Caco-2 (cell line): ENCODE results near the gene SYNGR1. TPM values are rescaled to one million over a fixed set of nuclear protein-coding genes. Genes with fewer than 3 reads are reported as not detected.
A peak's percentile ranks its signal among the peaks of the same experiment; 100 is the strongest.

ENCODE experiments used
- Bru-seq: library from RNA; stranded (reverse); fragments of 400-500 nt; gene quantifications from one replicate; lab custom pipeline; 2021; lab: Mats Ljungman, UMichigan
- BruChase-seq, 2 experiments: library from RNA; stranded (reverse); fragments of 400-500 nt; gene quantifications; one replicate each; lab custom pipeline; 2021; lab: Mats Ljungman, UMichigan
- BruUV-seq: library from RNA; stranded (reverse); fragments of 400-500 nt; replicated peaks from 2 replicates; lab custom pipeline; 2021; lab: Mats Ljungman, UMichigan
- CTCF ChIA-PET: fragments of 300-600 bp; sonication (Branson Sonifier 250); formaldehyde crosslinking; loops from one replicate; lab custom pipeline; 2022; ENCODE audit warnings: antibody characterized with exemption; lab: Charles Lee
- POLR2A ChIA-PET: fragments of 300-600 bp; sonication (Branson Sonifier 250); formaldehyde crosslinking; loops from one replicate; lab custom pipeline; 2022; ENCODE audit warnings: antibody characterized with exemption; lab: Charles Lee
- DNase-seq, 2 experiments: peaks; one replicate each; pipeline versions ENCODE4 v3.0.0 to v3.0.0-alpha.2; 2020 to 2022
- H3K27me3 ChIP-seq: replicated peaks from 2 replicates; pipeline ENCODE4 v1.6.0; 2011; ENCODE audit warnings: low read length; ENCODE audit not compliant: control insufficient read depth, insufficient read depth
- H3K36me3 ChIP-seq: 2 replicates; pipeline ENCODE4 v1.5.1; 2011; ENCODE audit warnings: low read length; ENCODE audit not compliant: control insufficient read depth, insufficient read depth
- H3K4me1 ChIP-seq: fragments of 250-450 bp; sonication (Bioruptor Pico); 2 replicates; pipeline ENCODE4 v1.5.1; 2020; ENCODE audit warnings: mild to moderate bottlenecking
- H3K4me3 ChIP-seq: 2 replicates; pipeline ENCODE4 v1.5.1; 2011; ENCODE audit warnings: low read depth, mild to moderate bottlenecking, control low read depth, low read length
- H3K9me3 ChIP-seq: fragments of 250-450 bp; sonication (Bioruptor Pico); 2 replicates; pipeline ENCODE4 v1.5.1; 2020; ENCODE audit warnings: mild to moderate bottlenecking, moderate library complexity
- H3K27ac Mint-ChIP-seq: one replicate; pipeline ENCODE4 v1.8.0; 2022; ENCODE audit warnings: mixed read lengths; ENCODE audit not compliant: unreplicated experiment
- H3K27me3 Mint-ChIP-seq: one replicate; pipeline ENCODE4 v1.8.0; 2022; ENCODE audit warnings: mixed read lengths; ENCODE audit not compliant: insufficient read depth, unreplicated experiment
- H3K36me3 Mint-ChIP-seq: one replicate; pipeline ENCODE4 v1.8.0; 2022; ENCODE audit warnings: mild to moderate bottlenecking, mixed read lengths; ENCODE audit not compliant: insufficient read depth, unreplicated experiment
- H3K4me1 Mint-ChIP-seq: one replicate; pipeline ENCODE4 v1.8.0; 2022; ENCODE audit warnings: low read depth, mixed read lengths; ENCODE audit not compliant: unreplicated experiment
- H3K4me3 Mint-ChIP-seq: one replicate; pipeline ENCODE4 v1.8.0; 2022; ENCODE audit warnings: mild to moderate bottlenecking, moderate library complexity, mixed read lengths; ENCODE audit not compliant: unreplicated experiment
- H3K9me3 Mint-ChIP-seq: one replicate; pipeline ENCODE4 v1.8.0; 2022; ENCODE audit warnings: mixed read lengths; ENCODE audit not compliant: unreplicated experiment
- CTCF ChIP-seq, 2 experiments: fragments of 200-600 bp in 1 of 2; IDR thresholded peaks; 1 replicate in 1 of 2; 2 replicates in 1 of 2; pipeline versions ENCODE4 v1.5.1 to v1.8.0; 2011 to 2022; ENCODE audit warnings: antibody characterized with exemption in 1 of 2, control low read depth in 1 of 2, inconsistent platforms in 1 of 2, low read depth in 1 of 2, low read length in 1 of 2, mild to moderate bottlenecking in 1 of 2, moderate library complexity in 1 of 2; ENCODE audit not compliant: insufficient read depth in 1 of 2, severe bottlenecking in 1 of 2, unreplicated experiment in 1 of 2
- intact Hi-C: fragments of 100-400 bp; cut with micrococcal nuclease; formaldehyde crosslinking; loops from one replicate; pipeline ENCODE4 v1.10.0; 2022; ENCODE audit not compliant: unreplicated experiment
- long read RNA-seq: library from polyadenylated mRNA; stranded (forward); transcript quantifications from one replicate; pipeline ENCODE4 v2.0.0, GENCODE V29; 2022
- total RNA-seq: library from RNA; stranded (reverse); gene quantifications from 2 replicates; pipeline ENCODE4 v1.2.3, GENCODE V29; 2022

SYNGR1 gene
- 20.2 and 21.9 TPM in 2 replicates for total RNA-seq
- Bru-seq, nascent RNA: percentile 47 among the genes with signal in this experiment
- BruChase-seq, experiment 1, labeled RNA remaining after a 2-hour chase: percentile 48 among the genes with signal in this experiment
- percentile 45 among the genes with signal in this experiment for BruChase-seq, experiment 2, labeled RNA remaining after a 6-hour chase
- long read RNA-seq, full-length matches to known transcripts: 61 of 69 reads
- long read RNA-seq, partial matches to known transcripts: 1 of 69 reads
- long read RNA-seq, other reads (novel, unspliced or antisense): 7 of 69 reads

GRCh38 chr22:39349967-39350726 is at the start of gene SYNGR1:
SYNGR1 (plus strand) TSS chr22:39349991; CDS start chr22:39350011, 20 bp downstream.
- Mint-ChIP-seq H3K4me3 (peak within 1 kb of the TSS; percentile 80), H3K9me3 (no peaks in the 10 kb centered on the region), H3K27ac (peak within 1 kb of the TSS; percentile 48), H3K27me3 (no peaks in the 10 kb centered on the region), H3K36me3 (no peaks in the 10 kb centered on the region), H3K4me1 (no peaks in the 10 kb centered on the region)
- Histone ChIP-seq H3K4me1 (no peaks in the 10 kb centered on the region), H3K27me3 (no peaks in the 10 kb centered on the region), H3K36me3 (no peaks in the 10 kb centered on the region; the same call in 1 of the 2 replicates), H3K4me3 (peak within 1 kb of the TSS; percentile 85), H3K9me3 (no peaks in the 10 kb centered on the region)
- peak in 1 of 2 experiments; percentile 1 for TF ChIP-seq CTCF (IDR thresholded peaks at IDR 0.05; ENCODE audit: insufficient read depth in 1 of 2, low read depth in 1 of 2, low read length in 1 of 2, severe bottlenecking in 1 of 2, unreplicated experiment in 1 of 2)
- ChIA-PET CTCF (no interaction called here), POLR2A (interaction anchor here (0.9 kb wide), 2 partner anchors 30 to 31 kb away, joined by 4 to 5 read pairs; no protein-coding TSS in a partner anchor)
- intact Hi-C loops: loop anchor here (10.0 kb wide), 2 partner anchors 45 to 175 kb away; partner anchors contain the start of genes ATF4 and TAB1
- no TSS peak for BruUV-seq
- peak in 1 of 2 experiments; percentile 43 for DNase-seq

DNA sequence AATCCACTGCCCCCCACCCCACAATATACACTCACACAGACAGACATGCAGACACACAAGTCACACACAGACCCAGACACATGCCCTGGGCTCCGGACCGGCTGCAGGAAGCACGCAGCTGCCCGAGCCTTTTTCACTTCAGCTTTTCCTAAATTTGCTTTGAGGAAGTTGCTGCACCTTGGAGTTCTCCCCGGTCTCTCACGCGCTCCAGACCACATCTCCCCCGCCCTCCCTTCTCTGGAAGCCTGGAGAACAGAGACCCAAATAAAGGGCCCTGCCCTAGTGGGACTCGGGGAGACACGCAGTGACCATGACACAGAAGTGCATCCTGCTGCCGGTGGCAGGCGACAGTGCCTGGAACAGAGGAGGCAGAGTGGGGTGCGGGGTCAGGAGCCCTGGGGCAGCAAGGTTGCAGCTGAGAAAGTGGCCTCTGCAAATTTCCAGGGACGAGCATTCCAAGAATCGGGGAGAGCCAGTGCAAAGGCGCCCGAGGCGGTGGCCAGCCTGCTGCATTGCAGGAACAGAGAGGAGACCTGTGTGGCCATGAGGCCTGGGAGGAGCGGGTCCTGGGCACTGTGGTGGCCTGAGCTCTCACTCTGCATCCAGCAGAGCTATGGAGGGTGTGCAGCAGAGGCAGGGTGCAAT is 49.5 kb upstream of the SYNGR1 start:
- POLR2A ChIA-PET: no interaction called here
- intact Hi-C loops: no loop called here

More for the DNA sequence above, 49.5 kb upstream of the SYNGR1 start:
- Mint-ChIP-seq H3K27ac (peak overlapping the region; percentile 37), H3K4me3 (peak overlapping the region; percentile 48), H3K27me3 (no peaks in the 10 kb centered on the region), H3K4me1 (peaks cover 27% of the 10 kb centered on the region), H3K9me3 (no peaks in the 10 kb centered on the region), H3K36me3 (no peaks in the 10 kb centered on the region)
- H3K4me1 ChIP-seq: peaks cover 42% of the 10 kb centered on the region
- DNase-seq: no peak
- H3K27me3 ChIP-seq: no peaks in the 10 kb centered on the region
- CTCF ChIA-PET: interaction anchor here (0.6 to 2.6 kb wide), 3 partner anchors 11 to 531 kb away, joined by 3 to 9 read pairs (median 3); no protein-coding TSS in a partner anchor
- TF ChIP-seq CTCF (IDR thresholded peaks at IDR 0.05; ENCODE audit: insufficient read depth in 1 of 2, low read depth in 1 of 2, low read length in 1 of 2, severe bottlenecking in 1 of 2, unreplicated experiment in 1 of 2): no peak
- BruUV-seq: no TSS peak
- no peaks in the 10 kb centered on the region for H3K9me3 ChIP-seq
- H3K36me3 ChIP-seq: no peaks in the 10 kb centered on the region
- no peak overlapping the region for H3K4me3 ChIP-seq
